K562 (cell line): ENCODE measurements around the gene NUDT21. TPM values are rescaled to one million over a fixed set of nuclear protein-coding genes. Genes with fewer than 3 reads are reported as not detected.

ENCODE experiments used
- ATF1 ChIP-seq, 2 experiments: fragments of 450-650 bp in 1 of 2; IDR thresholded peaks; 2 replicates each; pipeline ENCODE4 v1.6.1; 2016; ENCODE audit warnings: missing compliant biosample characterization in 1 of 2, missing genetic modification characterization in 1 of 2
- CBFA2T3 ChIP-seq: fragments of 450-650 bp; IDR thresholded peaks from 2 replicates; pipeline ENCODE4 v1.6.1; 2017
- CREB3 ChIP-seq: fragments of 450-650 bp; conservative IDR thresholded peaks from 2 replicates; pipeline ENCODE4 v1.6.1; 2016; ENCODE audit warnings: missing genetic modification characterization, low read depth, mild to moderate bottlenecking, missing compliant biosample characterization, moderate library complexity
- CXXC5 ChIP-seq: fragments of 250-450 bp; sonication (Bioruptor Pico); IDR thresholded peaks from 2 replicates; pipeline ENCODE4 v1.8.0; 2022; ENCODE audit warnings: inconsistent platforms, mild to moderate bottlenecking, moderate library complexity
- ELF1 ChIP-seq: fragments of 200-800 bp; sonication (Bioruptor generic); IDR thresholded peaks from 2 replicates; pipeline ENCODE4 v1.6.1; 2016; ENCODE audit warnings: missing genetic modification characterization, missing compliant biosample characterization
- FOXK2 ChIP-seq, 2 experiments: fragments of 450-650 bp; IDR thresholded peaks in 1 of 2; conservative IDR thresholded peaks in 1 of 2; 2 replicates each; pipeline ENCODE4 v1.6.1; 2016; ENCODE audit warnings: low read depth in 2 of 2, mild to moderate bottlenecking in 1 of 2
- HDAC1 ChIP-seq, 2 experiments: fragments of 450-650 bp; IDR thresholded peaks; 2 replicates each; pipeline ENCODE4 v1.6.1; 2016 to 2017; ENCODE audit warnings: inconsistent platforms in 1 of 2, mild to moderate bottlenecking in 1 of 2, moderate library complexity in 1 of 2
- HMBOX1 ChIP-seq: sonication (generic); IDR thresholded peaks from 2 replicates; pipeline ENCODE4 v1.6.1; 2016
- ILK ChIP-seq: fragments of 450-650 bp; IDR thresholded peaks from 2 replicates; pipeline ENCODE4 v1.6.1; 2016; ENCODE audit warnings: missing genetic modification characterization, low read depth, mild to moderate bottlenecking, missing compliant biosample characterization, moderate library complexity, borderline replicate concordance
- MBD2 ChIP-seq: sonication (generic); IDR thresholded peaks from 2 replicates; pipeline ENCODE4 v1.6.1; 2016; ENCODE audit warnings: low read depth, borderline replicate concordance
- NUFIP1 ChIP-seq: fragments of 450-650 bp; IDR thresholded peaks from 2 replicates; pipeline ENCODE4 v1.6.1; 2018; ENCODE audit not compliant: partially characterized antibody
- PPARD ChIP-seq: fragments of 250-450 bp; sonication (Bioruptor Pico); IDR thresholded peaks from 2 replicates; pipeline ENCODE4 v1.8.0; 2022; ENCODE audit warnings: inconsistent platforms, mild to moderate bottlenecking, moderate library complexity
- PREB ChIP-seq: sonication (generic); formaldehyde crosslinking; IDR thresholded peaks from 2 replicates; pipeline ENCODE4 v1.8.1; 2023; ENCODE audit warnings: mild to moderate bottlenecking, missing genetic modification reagents
- RNF219 ChIP-seq: fragments of 250-450 bp; sonication (Bioruptor Pico); IDR thresholded peaks from 2 replicates; pipeline ENCODE4 v1.5.0; 2022; ENCODE audit warnings: mild to moderate bottlenecking
- SMARCA4 ChIP-seq: fragments of 450-650 bp; IDR thresholded peaks from 2 replicates; pipeline ENCODE4 v1.6.1; 2016
- TAL1 ChIP-seq: fragments of 450-650 bp; IDR thresholded peaks from 2 replicates; pipeline ENCODE4 v1.6.1; 2016; ENCODE audit warnings: mild to moderate bottlenecking
- UBTF ChIP-seq, 2 experiments: IDR thresholded peaks; 2 replicates each; pipeline ENCODE4 v1.6.1; 2012; ENCODE audit warnings: improper control_type of control experiment in 2 of 2, low read depth in 2 of 2, low read length in 2 of 2, borderline replicate concordance in 1 of 2
- ZNF561 ChIP-seq: fragments of 450-650 bp; formaldehyde crosslinking; conservative IDR thresholded peaks from 2 replicates; pipeline ENCODE4 v1.4.0; 2020; ENCODE audit warnings: mild to moderate bottlenecking, moderate library complexity
- polyA plus RNA-seq, 8 experiments: library from polyadenylated mRNA; depleted of rRNA in 4 of 8; stranded (reverse) in 5 of 8; unstranded in 3 of 8; fragments of >200 nt; fragmentation: Nextera tagmentation in 2 of 8; fragmentation: Illumina TruSeq in 1 of 8; extraction: Ambion mirVana in 2 of 8; extraction: Trizol in 1 of 8; gene quantifications; 2 replicates each; pipeline versions ENCODE4 v1.2.1 to v1.2.3, GENCODE V29; 2011 to 2014; ENCODE audit warnings: inconsistent platforms in 1 of 8, missing spikeins in 1 of 8
- total RNA-seq, 7 experiments: library from RNA; depleted of rRNA in 6 of 7; stranded (reverse); fragments of >200 nt in 6 of 7; fragmentation: Illumina TruSeq in 2 of 7; extraction: Trizol in 2 of 7; gene quantifications; 2 replicates each; pipeline versions ENCODE4 v1.2.1 to v1.2.3, GENCODE V29; 2011 to 2021; ENCODE audit warnings: low replicate concordance in 1 of 7

NUDT21 gene
- total and polyA plus RNA-seq, 9 of the 15 experiments (the other 6 are each of a cell fraction or from before 2014, with no cell fraction given) = 62.4 to 218 (median 121) TPM

GRCh38 chr16:56423584-56424403 is 27.3 kb downstream of the NUDT21 start (continued):
- TF ChIP-seq PPARD (no peak), TAL1 (peak; percentile 56), PREB (0 out of 2 replicates have a peak, but pooled peaks have one; percentile 52), HMBOX1 (peak; percentile 28; the same call in 1 of the 2 replicates), HDAC1 (IDR thresholded peaks at IDR 0.05) (peak in 1 of 2 experiments; percentile 25; a peak in 1 of 4 replicates), MBD2 (no peak), CXXC5 (CRISPR knock-in tag) (peak; percentile 21; the same call in 1 of the 2 replicates), ELF1 (tag) (no peak), FOXK2 (conservative IDR thresholded peaks at IDR 0.05 in 1 of 2, IDR thresholded peaks at IDR 0.05 in 1 of 2; ENCODE audit: low read depth in 2 of 2) (no peak), CBFA2T3 (peak; percentile 67), NUFIP1 (no peak), RNF219 (CRISPR knock-in tag) (no peak), CREB3 (tag) (no peak), ZNF561 (no peak), UBTF (IDR thresholded peaks at IDR 0.05; ENCODE audit: borderline replicate concordance in 1 of 2, low read depth in 2 of 2, low read length in 2 of 2) (0 out of 4 replicates have a peak, but pooled peaks of 1 of the 2 experiments have one; percentile 18), ILK (tag) (no peak), SMARCA4 (peak; percentile 59), ATF1 (CRISPR knock-in tag; IDR thresholded peaks at IDR 0.05) (no peak), ATF1 (tag; IDR thresholded peaks at IDR 0.05) (no peak)
